SK-N-MC (cell line): ENCODE results near the gene METRN.
"Not testable (repeated sequence)": the region's sequence is repeated elsewhere in the genome, so short reads cannot be mapped to it uniquely, and the experiment has no call there.

Source experiments
- DNase-seq: peaks from one replicate; pipeline ENCODE4 v3.0.0-alpha.2; 2011; ENCODE audit warnings: low read depth, low spot score
- H3K27ac ChIP-seq: fragments of 200-600 bp; sonication (generic); 2 replicates; pipeline ENCODE4 v1.5.1; 2016; ENCODE audit warnings: mixed run types
- H3K36me3 ChIP-seq: fragments of 200-600 bp; sonication (generic); 2 replicates; pipeline ENCODE4 v1.6.1; 2017; ENCODE audit warnings: antibody characterized with exemption, low read length, mixed read lengths; ENCODE audit not compliant: insufficient read depth
- H3K4me3 ChIP-seq: fragments of 200-600 bp; sonication (generic); 2 replicates; pipeline ENCODE4 v1.5.1; 2016
- H3K9ac ChIP-seq: fragments of 200-600 bp; sonication (generic); 2 replicates; pipeline ENCODE4 v1.8.0; 2017; ENCODE audit warnings: mixed run types, mixed read lengths; ENCODE audit not compliant: insufficient read length
- H3K9me3 ChIP-seq: fragments of 200-600 bp; sonication (generic); 2 replicates; pipeline ENCODE4 v1.6.1; 2017; ENCODE audit warnings: low read depth, mild to moderate bottlenecking, antibody characterized with exemption, low read length, moderate library complexity, mixed read lengths
- EZH2 ChIP-seq: fragments of 200-600 bp; sonication (generic); IDR thresholded peaks from one replicate; pipeline ENCODE4 v1.6.1; 2017; ENCODE audit warnings: antibody characterized with exemption
- FOXP2 ChIP-seq: optimal IDR thresholded peaks from 2 replicates; pipeline ENCODE3; 2011; ENCODE audit warnings: mild to moderate bottlenecking, moderate library complexity; ENCODE audit not compliant: insufficient read depth; ENCODE audit errors: extremely low read length, control extremely low read depth
- POLR2AphosphoS5 ChIP-seq: IDR thresholded peaks from 2 replicates; pipeline ENCODE4 v1.6.1; 2012; ENCODE audit warnings: mild to moderate bottlenecking, low read depth, low read length, borderline replicate concordance

Gene METRN

GRCh38 chr16:686459-687260 lies 28.3 kb upstream of the METRN start:
- no peak for TF ChIP-seq FOXP2
- TF ChIP-seq POLR2AphosphoS5 = no peak
- no peak for TF ChIP-seq EZH2
- H3K4me3 ChIP-seq = no peak overlapping the region
- no peak overlapping the region for H3K27ac ChIP-seq
- no peak for DNase-seq
- no peaks in the 10 kb centered on the region for H3K9me3 ChIP-seq
- H3K36me3 ChIP-seq = peaks cover 18% of the 10 kb centered on the region
- no peak overlapping the region for H3K9ac ChIP-seq

- no peak overlapping the region for H3K4me3 ChIP-seq
- TF ChIP-seq EZH2 = no peak
- no peak for TF ChIP-seq FOXP2
- no peak for TF ChIP-seq POLR2AphosphoS5
- H3K36me3 ChIP-seq = peaks cover 10% of the 10 kb centered on the region
- no peak for DNase-seq
- H3K9me3 ChIP-seq = no peaks in the 10 kb centered on the region
- no peak overlapping the region for H3K9ac ChIP-seq
- H3K27ac ChIP-seq = no peak overlapping the region
These were observed 27.4 kb upstream of the METRN start for GRCh38 chr16:687499-687898.

- no peak for DNase-seq
- no peak for TF ChIP-seq EZH2
- TF ChIP-seq POLR2AphosphoS5 = no peak
- no peak for TF ChIP-seq FOXP2
- Histone ChIP-seq H3K36me3 (no peaks in the 10 kb centered on the region; the same call in 1 of the 2 replicates), H3K9ac (peak overlapping the region; percentile 96), H3K4me3 (peak overlapping the region; percentile 99), H3K27ac (no peak overlapping the region), H3K9me3 (no peaks in the 10 kb centered on the region)
These were observed 25.6 kb upstream of the METRN start for GRCh38 chr16:689175-689897.

GRCh38 chr16:691242-691641 lies 23.7 kb upstream of the METRN start:
- not testable (repeated sequence) for H3K27ac ChIP-seq, DNase-seq, H3K9ac ChIP-seq, H3K36me3 ChIP-seq, H3K4me3 ChIP-seq, H3K9me3 ChIP-seq

GRCh38 chr16:692356-693108 lies 22.4 kb upstream of the METRN start:
- no peak for TF ChIP-seq POLR2AphosphoS5
- no peak for TF ChIP-seq EZH2
- no peak for TF ChIP-seq FOXP2
- no peak for DNase-seq
- no peak overlapping the region for H3K27ac ChIP-seq

GRCh38 chr16:693364-693763 lies 21.6 kb upstream of the METRN start:
- Histone ChIP-seq H3K9me3 (no peaks in the 10 kb centered on the region), H3K36me3 (no peaks in the 10 kb centered on the region), H3K4me3 (no peak overlapping the region), H3K9ac (no peak overlapping the region), H3K27ac (no peak overlapping the region)
- TF ChIP-seq EZH2 = no peak
- TF ChIP-seq FOXP2 = no peak
- TF ChIP-seq POLR2AphosphoS5 = no peak
- no peak for DNase-seq

More at GRCh38 chr16:692356-693108, 22.4 kb upstream of the METRN start:
- no peaks in the 10 kb centered on the region for H3K9me3 ChIP-seq
- no peaks in the 10 kb centered on the region for H3K36me3 ChIP-seq
- no peak overlapping the region for H3K9ac ChIP-seq
- H3K4me3 ChIP-seq = no peak overlapping the region

GRCh38 chr16:693766-694165 lies 21.2 kb upstream of the METRN start:
- TF ChIP-seq POLR2AphosphoS5 = no peak
- no peak for TF ChIP-seq EZH2
- no peak for TF ChIP-seq FOXP2
- no peak overlapping the region for H3K9ac ChIP-seq
- peak overlapping the region; percentile 69 for H3K4me3 ChIP-seq
- no peaks in the 10 kb centered on the region for H3K9me3 ChIP-seq
- no peak for DNase-seq
- no peak overlapping the region for H3K27ac ChIP-seq
- H3K36me3 ChIP-seq = no peaks in the 10 kb centered on the region

GRCh38 chr16:694187-694862 lies 20.6 kb upstream of the METRN start:
- Histone ChIP-seq H3K27ac (no peak overlapping the region), H3K9me3 (no peaks in the 10 kb centered on the region), H3K9ac (no peak overlapping the region), H3K4me3 (peak overlapping the region; percentile 69), H3K36me3 (no peaks in the 10 kb centered on the region)
- DNase-seq = no peak
- TF ChIP-seq EZH2 (peak; percentile 83), POLR2AphosphoS5 (no peak)
